GM13977 (cell line): ENCODE measurements around the gene VSTM2L.

Source experiments
- DNase-seq: peaks from one replicate; pipeline ENCODE4 v3.0.0; 2012; ENCODE audit warnings: low spot score
- CTCF ChIP-seq: IDR thresholded peaks from 2 replicates; pipeline ENCODE4 v1.5.1; 2012; ENCODE audit warnings: mild to moderate bottlenecking, control low read depth; ENCODE audit not compliant: insufficient read depth; ENCODE audit errors: extremely low read depth, missing control alignments
- in situ Hi-C: fragments of 300-500 bp; cut with MboI; formaldehyde crosslinking; loops from one replicate; pipeline ENCODE4 v1.12.0; 2022; ENCODE audit warnings: low sequenced_read_pairs, low pct_unique_long_range_greater_than_20kb, mixed read lengths, inconsistent platforms; ENCODE audit not compliant: unreplicated experiment

Gene VSTM2L

GRCh38 chr20:37893566-37894241 is 9.2 kb upstream of the VSTM2L start:
- no peak for DNase-seq
- in situ Hi-C loops = no loop called here
- no peak for TF ChIP-seq CTCF

DNA sequence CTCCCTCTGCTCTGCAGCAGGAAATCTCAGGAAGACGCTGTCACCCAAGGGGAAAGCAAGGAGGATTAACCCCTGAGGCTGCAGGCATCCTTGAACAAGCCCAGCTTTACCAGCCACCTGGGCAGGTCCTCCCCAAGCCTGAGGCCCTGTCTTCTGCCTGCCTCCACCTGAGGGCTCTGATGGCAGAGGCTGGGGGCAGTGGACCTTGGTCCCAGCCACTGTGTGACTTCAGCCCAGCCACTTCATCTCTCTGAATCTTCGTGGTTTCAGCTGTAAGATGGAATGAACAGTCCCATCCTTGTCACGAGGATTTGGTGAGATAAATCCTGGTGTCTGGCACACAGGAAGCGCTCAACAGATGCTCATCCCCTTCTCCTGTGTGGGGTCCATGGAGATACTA is 8.5 kb upstream of the VSTM2L start:
- in situ Hi-C loops = no loop called here
- no peak for DNase-seq
- no peak for TF ChIP-seq CTCF

GRCh38 chr20:37895166-37895565 is 7.8 kb upstream of the VSTM2L start:
- TF ChIP-seq CTCF = no peak
- in situ Hi-C loops = no loop called here
- no peak for DNase-seq

DNA sequence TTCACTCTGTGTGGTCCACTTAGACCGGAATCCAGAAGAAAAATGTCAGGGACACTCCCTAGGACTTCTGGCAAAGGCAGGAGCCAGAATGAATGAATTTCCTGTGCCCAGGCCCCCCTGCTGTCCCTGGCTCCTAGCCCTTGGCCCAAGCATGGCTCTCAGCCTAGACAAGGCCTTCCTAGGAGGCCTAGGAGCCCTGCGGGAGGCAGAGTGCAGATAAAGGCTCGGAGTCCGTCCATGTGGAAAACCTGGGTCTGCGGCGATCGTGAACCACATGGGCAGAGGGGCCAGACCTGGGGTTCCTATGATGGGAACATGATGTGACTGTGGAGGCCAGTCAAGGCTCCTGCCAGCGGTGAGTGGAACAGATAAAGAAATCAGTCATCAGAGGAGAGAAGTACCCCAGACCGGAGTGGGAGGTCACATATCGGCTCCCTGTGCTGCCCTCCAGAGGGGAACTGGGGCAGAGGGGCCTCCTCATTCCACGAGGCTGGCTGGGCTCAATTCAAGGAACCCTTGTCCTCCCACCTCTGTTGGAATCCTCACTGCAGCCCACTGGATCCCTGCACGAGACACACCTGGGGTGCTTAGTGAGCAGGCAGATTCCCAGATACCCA is 5.9 kb upstream of the VSTM2L start:
- no peak for DNase-seq
- peak; percentile 36 for TF ChIP-seq CTCF
- in situ Hi-C loops = no loop called here

GRCh38 chr20:37898233-37899104 is 4.5 kb upstream of the VSTM2L start:
- in situ Hi-C loops = no loop called here
- TF ChIP-seq CTCF = no peak

DNA sequence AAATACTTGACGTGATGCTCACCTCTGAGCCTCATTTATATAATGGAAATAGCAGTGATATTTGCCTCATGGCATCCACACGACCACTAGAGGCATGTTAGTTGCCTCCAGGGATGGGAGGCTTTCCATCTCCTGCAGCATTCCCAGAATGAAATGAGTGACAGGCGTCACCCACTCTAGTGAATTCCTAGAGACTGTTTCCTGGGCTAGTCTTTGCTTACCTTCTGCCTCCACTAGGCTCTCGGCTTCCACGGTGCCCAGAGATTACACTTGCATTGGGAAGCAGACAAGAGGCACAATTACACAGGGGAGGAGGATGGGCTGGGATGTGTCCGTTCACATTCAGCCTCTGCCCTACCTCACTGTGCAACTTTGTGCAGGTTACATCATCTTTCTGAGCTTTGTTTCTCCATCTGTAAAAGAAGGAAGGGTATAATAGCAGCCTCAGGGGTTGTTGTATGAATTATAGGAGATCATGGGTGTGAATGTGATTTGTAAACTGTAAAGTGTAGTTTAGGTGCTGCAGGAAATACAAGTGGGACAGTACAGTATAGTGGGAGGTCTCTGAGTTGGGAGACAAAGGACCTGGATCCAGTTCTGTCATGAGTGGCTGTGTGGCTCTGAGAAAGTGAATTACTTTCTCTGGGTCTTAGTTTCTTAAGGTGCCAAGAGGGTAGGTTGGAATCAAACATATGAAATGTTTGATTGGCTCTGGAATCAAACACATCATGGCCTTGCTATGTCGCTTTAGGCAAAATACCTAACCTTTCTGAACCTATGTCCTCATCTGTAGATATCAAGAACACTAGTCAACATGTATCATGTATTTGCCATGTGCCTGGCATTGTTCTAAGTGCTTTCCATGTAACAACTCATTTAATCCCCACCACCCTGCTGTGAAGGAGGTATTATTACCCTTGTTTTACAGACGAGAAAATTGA is 3.6 kb upstream of the VSTM2L start:
- no peak for DNase-seq
- TF ChIP-seq CTCF = no peak
- in situ Hi-C loops = no loop called here

More at GRCh38 chr20:37898233-37899104, 4.5 kb upstream of the VSTM2L start:
- no peak for DNase-seq
